LNCAP (cell line): Measurements from ENCODE around the gene SH3BP4.

ENCODE experiments used
- TF ChIP-seq, protein P1 (sequence below): fragments of 450-650 bp; IDR thresholded peaks from 2 replicates; pipeline ENCODE4 v1.5.1; 2017; ENCODE audit warnings: mild to moderate bottlenecking

The SH3BP4 gene

DNA sequence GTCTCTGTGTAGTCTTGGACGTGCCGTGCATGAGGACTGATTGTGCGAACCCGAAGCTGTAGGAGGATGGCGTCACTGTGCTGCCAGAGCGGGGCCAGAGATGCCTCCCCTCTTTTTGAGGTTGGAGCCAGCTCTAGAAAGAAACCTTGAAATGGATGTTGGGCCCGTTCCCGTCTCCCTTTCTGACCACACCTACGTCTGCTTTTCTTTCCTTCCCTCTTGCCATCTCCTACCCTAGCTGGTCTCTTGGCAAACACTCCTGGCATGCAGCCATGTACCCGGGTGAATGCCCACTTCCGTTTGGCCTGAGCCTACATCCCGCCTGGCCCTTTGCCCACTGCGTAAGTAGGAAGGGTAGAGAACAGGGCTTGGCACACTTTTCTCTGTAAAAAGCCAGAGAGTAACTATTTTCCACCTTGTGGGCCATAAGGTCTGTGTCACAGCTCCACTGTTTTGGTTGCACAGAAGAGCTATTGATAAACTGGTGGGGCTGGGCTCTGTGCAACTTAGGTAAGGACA lies 37.4 kb downstream of the SH3BP4 start:
- TF ChIP-seq, protein P1, sequence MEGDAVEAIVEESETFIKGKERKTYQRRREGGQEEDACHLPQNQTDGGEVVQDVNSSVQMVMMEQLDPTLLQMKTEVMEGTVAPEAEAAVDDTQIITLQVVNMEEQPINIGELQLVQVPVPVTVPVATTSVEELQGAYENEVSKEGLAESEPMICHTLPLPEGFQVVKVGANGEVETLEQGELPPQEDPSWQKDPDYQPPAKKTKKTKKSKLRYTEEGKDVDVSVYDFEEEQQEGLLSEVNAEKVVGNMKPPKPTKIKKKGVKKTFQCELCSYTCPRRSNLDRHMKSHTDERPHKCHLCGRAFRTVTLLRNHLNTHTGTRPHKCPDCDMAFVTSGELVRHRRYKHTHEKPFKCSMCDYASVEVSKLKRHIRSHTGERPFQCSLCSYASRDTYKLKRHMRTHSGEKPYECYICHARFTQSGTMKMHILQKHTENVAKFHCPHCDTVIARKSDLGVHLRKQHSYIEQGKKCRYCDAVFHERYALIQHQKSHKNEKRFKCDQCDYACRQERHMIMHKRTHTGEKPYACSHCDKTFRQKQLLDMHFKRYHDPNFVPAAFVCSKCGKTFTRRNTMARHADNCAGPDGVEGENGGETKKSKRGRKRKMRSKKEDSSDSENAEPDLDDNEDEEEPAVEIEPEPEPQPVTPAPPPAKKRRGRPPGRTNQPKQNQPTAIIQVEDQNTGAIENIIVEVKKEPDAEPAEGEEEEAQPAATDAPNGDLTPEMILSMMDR: no peak

- TF ChIP-seq, protein P1: no peak
These were observed 38.5 kb downstream of the SH3BP4 start for GRCh38 chr2:234990300-234990699.

DNA sequence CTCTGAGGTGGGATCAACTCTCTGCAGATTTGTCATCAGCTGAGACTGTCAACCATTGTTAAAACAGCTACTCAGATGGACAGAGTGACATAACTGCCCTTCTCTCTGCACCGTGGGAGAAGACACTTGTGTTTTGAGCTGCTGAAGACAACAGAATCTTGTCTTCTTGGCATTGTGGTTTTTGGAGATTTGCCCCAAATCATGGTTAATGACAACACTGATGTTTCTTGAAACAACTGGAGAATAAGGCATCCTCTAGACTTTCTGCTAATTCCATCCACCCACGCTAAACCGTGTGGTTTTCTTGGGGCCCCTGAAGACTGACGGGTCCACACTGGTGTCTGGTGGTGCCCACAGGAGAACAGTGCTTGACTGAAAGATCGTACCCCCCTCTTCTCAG lies 39.5 kb downstream of the SH3BP4 start:
- TF ChIP-seq, protein P1: no peak

GRCh38 chr2:234991793-234992192 lies 40.0 kb downstream of the SH3BP4 start:
- TF ChIP-seq, protein P1: no peak

GRCh38 chr2:234992196-234992595 lies 40.4 kb downstream of the SH3BP4 start:
- TF ChIP-seq, protein P1: no peak

DNA sequence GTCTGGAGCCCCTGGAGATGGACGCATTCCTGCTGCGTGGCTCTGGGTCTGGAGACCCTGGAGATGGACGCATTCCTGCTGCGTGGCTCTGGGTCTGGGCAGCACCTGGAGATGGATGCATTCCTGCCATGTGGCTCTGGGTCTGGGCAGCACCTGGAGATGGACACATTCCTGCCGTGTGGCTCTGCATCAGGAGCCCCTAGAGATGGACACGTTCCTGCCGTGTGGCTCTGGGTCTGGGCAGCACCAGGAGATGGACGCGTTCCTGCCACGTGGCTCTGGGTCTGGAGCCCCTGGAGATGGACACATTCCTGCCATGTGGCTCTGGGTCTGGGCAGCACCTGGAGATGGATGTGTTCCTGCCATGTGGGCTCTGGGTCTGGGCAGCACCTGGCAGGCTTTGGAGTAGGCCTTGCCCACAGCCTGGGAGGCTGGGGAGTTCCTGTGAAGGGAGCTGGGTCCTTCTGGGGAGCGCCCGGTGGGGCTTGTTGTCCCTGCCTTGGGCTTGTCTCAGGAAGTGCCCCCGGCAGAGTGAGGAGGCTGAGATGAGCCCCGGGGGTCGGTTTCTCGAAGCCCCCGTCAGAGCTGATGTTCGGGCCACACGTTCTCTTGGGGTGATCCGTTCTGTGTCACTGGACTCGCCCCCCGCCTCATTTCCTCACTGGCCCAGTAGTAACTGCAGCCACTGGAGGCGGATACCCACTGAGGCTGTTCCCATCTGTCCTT lies 41.0 kb downstream of the SH3BP4 start:
- TF ChIP-seq, protein P1: no peak

- TF ChIP-seq, protein P1: no peak
These were observed 41.7 kb downstream of the SH3BP4 start for GRCh38 chr2:234993541-234993981.
